ENCODE measurements around the gene CGREF1.

The CGREF1 gene

DNA sequence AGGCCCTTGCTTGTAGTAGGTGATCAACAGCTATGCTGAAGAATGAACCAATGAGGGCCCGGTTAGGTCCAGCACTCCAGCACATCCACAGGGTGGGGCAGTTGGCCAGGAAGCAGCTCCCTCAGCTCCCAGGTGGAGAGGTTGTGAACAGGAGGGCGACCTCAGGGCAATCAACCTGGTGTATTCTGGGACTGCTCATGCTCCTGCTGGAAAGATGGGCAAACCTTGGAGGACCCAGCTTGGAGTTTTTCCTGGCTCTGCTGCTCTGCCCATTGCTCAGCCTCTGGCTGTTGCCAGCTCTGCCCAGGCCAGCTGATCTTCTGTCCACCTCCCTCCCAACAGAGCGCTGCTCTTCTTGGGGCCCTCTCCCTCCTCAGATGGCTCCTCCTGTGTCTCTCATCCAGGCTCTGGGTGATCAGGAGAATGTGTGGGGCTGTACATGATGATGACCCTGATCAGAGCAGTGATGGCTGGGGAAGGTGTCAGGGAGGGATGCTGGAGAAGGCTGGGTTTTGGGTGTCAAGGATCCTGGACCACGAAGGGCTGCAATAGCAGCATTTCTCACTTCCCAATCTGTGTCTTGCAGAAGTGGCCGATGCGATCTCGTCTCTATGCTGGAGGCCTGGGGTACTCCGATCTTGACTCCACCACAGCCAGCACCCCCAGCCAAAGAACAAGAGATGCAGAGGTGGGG lies 33.3 kb upstream of the CGREF1 start:
- Histone ChIP-seq H3K4me3 (ENCODE audit: low read length in 2 of 2) (no peak overlapping the region), H3K27me3 (ENCODE audit: control insufficient read depth in 2 of 2, insufficient read depth in 2 of 2, low read length in 2 of 2) (no peaks in the 10 kb centered on the region), H3K9ac (ENCODE audit: low read depth in 1 of 2, low read length in 2 of 2) (no peak overlapping the region), H3K9me3 (ENCODE audit: control insufficient read depth in 2 of 2, low read length in 2 of 2) (no peaks in the 10 kb centered on the region), H3K27ac (ENCODE audit: low read depth in 2 of 2, low read length in 2 of 2) (no peak overlapping the region), H3K36me3 (ENCODE audit: control insufficient read depth in 2 of 2, insufficient read depth in 2 of 2, low read length in 2 of 2) (no peaks in the 10 kb centered on the region), H3K4me1 (ENCODE audit: control insufficient read depth in 2 of 2, insufficient read depth in 2 of 2, low read length in 2 of 2) (no peaks in the 10 kb centered on the region)

GRCh38 chr2:27150639-27151230 lies 31.8 kb upstream of the CGREF1 start:
- Histone ChIP-seq H3K27ac (ENCODE audit: low read depth in 2 of 2, low read length in 2 of 2) (no peak overlapping the region), H3K9ac (ENCODE audit: low read depth in 1 of 2, low read length in 2 of 2) (no peak overlapping the region), H3K36me3 (ENCODE audit: control insufficient read depth in 2 of 2, insufficient read depth in 2 of 2, low read length in 2 of 2) (no peaks in the 10 kb centered on the region), H3K9me3 (ENCODE audit: control insufficient read depth in 2 of 2, low read length in 2 of 2) (no peaks in the 10 kb centered on the region), H3K4me3 (ENCODE audit: low read length in 2 of 2) (no peak overlapping the region), H3K27me3 (ENCODE audit: control insufficient read depth in 2 of 2, insufficient read depth in 2 of 2, low read length in 2 of 2) (no peaks in the 10 kb centered on the region), H3K4me1 (ENCODE audit: control insufficient read depth in 2 of 2, insufficient read depth in 2 of 2, low read length in 2 of 2) (no peaks in the 10 kb centered on the region)

GRCh38 chr2:27149570-27150405 lies 30.9 kb upstream of the CGREF1 start:
- Histone ChIP-seq H3K36me3 (ENCODE audit: control insufficient read depth in 2 of 2, insufficient read depth in 2 of 2, low read length in 2 of 2) (no peaks in the 10 kb centered on the region), H3K9me3 (ENCODE audit: control insufficient read depth in 2 of 2, low read length in 2 of 2) (no peaks in the 10 kb centered on the region), H3K4me3 (ENCODE audit: low read length in 2 of 2) (no peak overlapping the region), H3K9ac (ENCODE audit: low read depth in 1 of 2, low read length in 2 of 2) (no peak overlapping the region), H3K27me3 (ENCODE audit: control insufficient read depth in 2 of 2, insufficient read depth in 2 of 2, low read length in 2 of 2) (no peaks in the 10 kb centered on the region), H3K4me1 (ENCODE audit: control insufficient read depth in 2 of 2, insufficient read depth in 2 of 2, low read length in 2 of 2) (no peaks in the 10 kb centered on the region), H3K27ac (ENCODE audit: low read depth in 2 of 2, low read length in 2 of 2) (no peak overlapping the region)

GRCh38 chr2:27148801-27149439 lies 30.0 kb upstream of the CGREF1 start, which contains the start of gene TCF23:
TCF23 (plus strand) TSS chr2:27149004; CDS start chr2:27149134, 130 bp downstream.
- no peak within 1 kb of the TSS for H3K4me3 ChIP-seq (ENCODE audit: low read length in 2 of 2)
- H3K4me1 ChIP-seq (ENCODE audit: control insufficient read depth in 2 of 2, insufficient read depth in 2 of 2, low read length in 2 of 2), result no peaks in the 10 kb centered on the region
- no peaks in the 10 kb centered on the region for H3K27me3 ChIP-seq (ENCODE audit: control insufficient read depth in 2 of 2, insufficient read depth in 2 of 2, low read length in 2 of 2)
- no peak within 1 kb of the TSS for H3K9ac ChIP-seq (ENCODE audit: low read depth in 1 of 2, low read length in 2 of 2)
- H3K9me3 ChIP-seq (ENCODE audit: control insufficient read depth in 2 of 2, low read length in 2 of 2), result no peaks in the 10 kb centered on the region
- no peaks in the 10 kb centered on the region for H3K36me3 ChIP-seq (ENCODE audit: control insufficient read depth in 2 of 2, insufficient read depth in 2 of 2, low read length in 2 of 2)
- H3K27ac ChIP-seq (ENCODE audit: low read depth in 2 of 2, low read length in 2 of 2), result no peak within 1 kb of the TSS

DNA sequence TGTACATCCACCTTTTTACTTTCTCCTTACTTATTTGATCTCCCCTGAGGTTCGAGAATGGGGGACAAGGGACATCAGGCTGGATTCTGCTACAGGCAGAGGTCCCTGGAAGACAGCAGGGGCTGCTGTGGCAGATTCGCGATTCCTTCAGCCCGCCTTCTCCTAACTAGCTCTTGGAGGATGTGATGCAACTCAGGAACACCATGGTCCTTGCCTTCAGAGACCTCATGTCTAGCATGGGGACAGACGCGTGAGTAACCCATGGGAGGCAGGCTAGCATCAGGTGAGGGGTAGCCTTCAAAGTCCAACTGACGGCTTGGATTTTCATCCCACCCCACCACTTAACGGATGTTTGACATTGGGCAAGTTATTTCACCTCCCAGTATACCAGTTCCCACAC lies 29.0 kb upstream of the CGREF1 start:
- Histone ChIP-seq H3K4me1 (ENCODE audit: control insufficient read depth in 2 of 2, insufficient read depth in 2 of 2, low read length in 2 of 2) (no peaks in the 10 kb centered on the region), H3K36me3 (ENCODE audit: control insufficient read depth in 2 of 2, insufficient read depth in 2 of 2, low read length in 2 of 2) (no peaks in the 10 kb centered on the region), H3K27me3 (ENCODE audit: control insufficient read depth in 2 of 2, insufficient read depth in 2 of 2, low read length in 2 of 2) (no peaks in the 10 kb centered on the region), H3K9ac (ENCODE audit: low read depth in 1 of 2, low read length in 2 of 2) (no peak overlapping the region), H3K9me3 (ENCODE audit: control insufficient read depth in 2 of 2, low read length in 2 of 2) (no peaks in the 10 kb centered on the region), H3K4me3 (ENCODE audit: low read length in 2 of 2) (no peak overlapping the region), H3K27ac (ENCODE audit: low read depth in 2 of 2, low read length in 2 of 2) (no peak overlapping the region)

GRCh38 chr2:27145682-27146081 lies 26.8 kb upstream of the CGREF1 start:
- Histone ChIP-seq H3K9me3 (ENCODE audit: control insufficient read depth in 2 of 2, low read length in 2 of 2) (no peaks in the 10 kb centered on the region), H3K4me1 (ENCODE audit: control insufficient read depth in 2 of 2, insufficient read depth in 2 of 2, low read length in 2 of 2) (no peaks in the 10 kb centered on the region), H3K27ac (ENCODE audit: low read depth in 2 of 2, low read length in 2 of 2) (no peak overlapping the region), H3K36me3 (ENCODE audit: control insufficient read depth in 2 of 2, insufficient read depth in 2 of 2, low read length in 2 of 2) (no peaks in the 10 kb centered on the region), H3K27me3 (ENCODE audit: control insufficient read depth in 2 of 2, insufficient read depth in 2 of 2, low read length in 2 of 2) (no peaks in the 10 kb centered on the region), H3K4me3 (ENCODE audit: low read length in 2 of 2) (no peak overlapping the region), H3K9ac (ENCODE audit: low read depth in 1 of 2, low read length in 2 of 2) (no peak overlapping the region)

DNA sequence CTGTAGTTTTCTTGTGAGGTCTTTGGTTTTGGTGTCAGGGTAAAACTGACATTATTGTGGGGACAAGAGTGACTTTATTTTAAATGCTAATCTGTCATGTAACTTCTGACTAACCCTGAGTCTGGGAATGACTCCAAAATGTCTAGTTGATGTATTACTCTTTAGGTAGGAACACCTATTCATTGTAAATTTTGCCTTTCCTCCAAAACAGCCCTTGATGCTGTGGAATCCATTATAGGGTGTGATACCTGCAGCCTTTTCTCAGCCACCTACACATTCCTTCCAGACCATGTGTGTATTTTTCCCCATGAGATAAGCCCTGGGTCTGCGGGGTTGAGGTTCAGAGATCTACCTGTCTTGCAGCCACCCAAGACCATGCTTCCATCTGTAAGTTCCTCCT lies 24.4 kb upstream of the CGREF1 start:
- Histone ChIP-seq H3K36me3 (ENCODE audit: control insufficient read depth in 2 of 2, insufficient read depth in 2 of 2, low read length in 2 of 2) (no peaks in the 10 kb centered on the region), H3K4me1 (ENCODE audit: control insufficient read depth in 2 of 2, insufficient read depth in 2 of 2, low read length in 2 of 2) (no peaks in the 10 kb centered on the region), H3K27me3 (ENCODE audit: control insufficient read depth in 2 of 2, insufficient read depth in 2 of 2, low read length in 2 of 2) (no peaks in the 10 kb centered on the region), H3K9me3 (ENCODE audit: control insufficient read depth in 2 of 2, low read length in 2 of 2) (no peaks in the 10 kb centered on the region), H3K27ac (ENCODE audit: low read depth in 2 of 2, low read length in 2 of 2) (no peak overlapping the region), H3K4me3 (ENCODE audit: low read length in 2 of 2) (no peak overlapping the region), H3K9ac (ENCODE audit: low read depth in 1 of 2, low read length in 2 of 2) (no peak overlapping the region)

GRCh38 chr2:27139310-27139709 lies 20.4 kb upstream of the CGREF1 start, which contains the start of gene PRR30:
PRR30 (minus strand) TSS chr2:27139410; CDS start chr2:27138329, 1,081 bp downstream.
- no peak within 1 kb of the TSS for H3K4me3 ChIP-seq (ENCODE audit: low read length in 2 of 2)
- peaks cover 0 to 4% of the 10 kb centered on the region in 2 donors for H3K4me1 ChIP-seq (ENCODE audit: control insufficient read depth in 2 of 2, insufficient read depth in 2 of 2, low read length in 2 of 2)
- no peaks in the 10 kb centered on the region for H3K36me3 ChIP-seq (ENCODE audit: control insufficient read depth in 2 of 2, insufficient read depth in 2 of 2, low read length in 2 of 2)
- H3K27ac ChIP-seq (ENCODE audit: low read depth in 2 of 2, low read length in 2 of 2), result no peak within 1 kb of the TSS
- no peak within 1 kb of the TSS for H3K9ac ChIP-seq (ENCODE audit: low read depth in 1 of 2, low read length in 2 of 2)
- no peaks in the 10 kb centered on the region for H3K9me3 ChIP-seq (ENCODE audit: control insufficient read depth in 2 of 2, low read length in 2 of 2)
- H3K27me3 ChIP-seq (ENCODE audit: control insufficient read depth in 2 of 2, insufficient read depth in 2 of 2, low read length in 2 of 2), result no peaks in the 10 kb centered on the region

DNA sequence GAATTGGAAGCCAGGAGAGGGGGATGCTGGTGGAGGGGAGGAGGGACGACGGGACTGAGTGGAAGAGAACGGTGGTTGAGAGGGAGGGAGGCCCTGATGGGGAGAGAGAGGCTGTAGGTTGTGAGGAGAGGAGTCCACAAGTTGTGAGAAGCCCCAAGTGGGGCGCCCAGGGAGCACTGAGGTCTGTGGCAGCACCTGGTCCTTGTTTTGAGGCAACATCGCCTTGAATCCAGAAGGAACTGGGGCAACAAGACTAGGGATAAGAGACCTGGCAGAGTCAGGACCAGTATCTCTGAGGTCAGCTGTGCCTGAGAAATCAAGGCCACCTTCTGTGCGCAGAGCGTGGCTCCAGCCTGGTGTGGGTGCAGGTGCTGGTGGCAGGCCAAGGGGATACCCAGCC lies 19.2 kb upstream of the CGREF1 start:
- Histone ChIP-seq H3K27ac (ENCODE audit: low read depth in 2 of 2, low read length in 2 of 2) (no peak overlapping the region), H3K27me3 (ENCODE audit: control insufficient read depth in 2 of 2, insufficient read depth in 2 of 2, low read length in 2 of 2) (no peaks in the 10 kb centered on the region), H3K36me3 (ENCODE audit: control insufficient read depth in 2 of 2, insufficient read depth in 2 of 2, low read length in 2 of 2) (no peaks in the 10 kb centered on the region), H3K4me3 (ENCODE audit: low read length in 2 of 2) (no peak overlapping the region), H3K9me3 (ENCODE audit: control insufficient read depth in 2 of 2, low read length in 2 of 2) (no peaks in the 10 kb centered on the region), H3K9ac (ENCODE audit: low read depth in 1 of 2, low read length in 2 of 2) (no peak overlapping the region), H3K4me1 (ENCODE audit: control insufficient read depth in 2 of 2, insufficient read depth in 2 of 2, low read length in 2 of 2) (peaks cover 9 to 11% of the 10 kb centered on the region in 2 donors)
